Cardiac muscle cell (in vitro differentiated cells and primary cell): Measurements from ENCODE around the gene CUX1. TPM values are rescaled to one million over a fixed set of nuclear protein-coding genes. Genes with fewer than 3 reads are reported as not detected.

Experiments
- DNase-seq, 2 donors: peaks; one replicate each; pipeline versions ENCODE4 v3.0.0 to v3.0.0-alpha.2; 2010 to 2017; ENCODE audit warnings: low read depth in 1 of 2, low spot score in 1 of 2
- H3K27ac ChIP-seq: fragments of 200-600 bp; sonication (generic); 2 replicates; pipeline ENCODE4 v1.5.1; 2016
- H3K27me3 ChIP-seq: fragments of 200-600 bp; sonication (generic); 2 replicates; pipeline ENCODE4 v1.6.0; 2016; ENCODE audit warnings: control low read depth
- H3K36me3 ChIP-seq: fragments of 200-600 bp; sonication (generic); 2 replicates; pipeline ENCODE4 v1.5.1; 2016; ENCODE audit warnings: control low read depth
- H3K4me1 ChIP-seq: fragments of 200-600 bp; sonication (generic); 2 replicates; pipeline ENCODE4 v1.8.1; 2017; ENCODE audit warnings: low read depth, mild to moderate bottlenecking, mixed run types
- H3K4me3 ChIP-seq: fragments of 200-600 bp; sonication (generic); 2 replicates; pipeline ENCODE4 v1.5.1; 2016; ENCODE audit warnings: mild to moderate bottlenecking
- H3K9me3 ChIP-seq: fragments of 200-600 bp; sonication (generic); 2 replicates; pipeline ENCODE4 v1.5.1; 2017; ENCODE audit warnings: low read depth, mild to moderate bottlenecking, control low read depth
- polyA plus RNA-seq: library from polyadenylated mRNA; unstranded; fragments of >200 nt; fragmentation: Nextera tagmentation; extraction: Ambion mirVana; gene quantifications from 2 replicates; pipeline ENCODE4 v1.2.1, GENCODE V29; 2016
- total RNA-seq: library from RNA; depleted of rRNA; stranded (reverse); fragments of >200 nt; gene quantifications from 2 replicates; pipeline ENCODE4 v1.2.3, GENCODE V29; 2016
- TF ChIP-seq, protein P1 (sequence below): IDR thresholded peaks from 2 replicates; pipeline ENCODE4 v1.5.1; 2012; ENCODE audit warnings: low read depth, mild to moderate bottlenecking, low read length

Gene CUX1
- total and polyA plus RNA-seq, 2 experiments from 2014 or later = 67.7 to 85.3 TPM

DNA sequence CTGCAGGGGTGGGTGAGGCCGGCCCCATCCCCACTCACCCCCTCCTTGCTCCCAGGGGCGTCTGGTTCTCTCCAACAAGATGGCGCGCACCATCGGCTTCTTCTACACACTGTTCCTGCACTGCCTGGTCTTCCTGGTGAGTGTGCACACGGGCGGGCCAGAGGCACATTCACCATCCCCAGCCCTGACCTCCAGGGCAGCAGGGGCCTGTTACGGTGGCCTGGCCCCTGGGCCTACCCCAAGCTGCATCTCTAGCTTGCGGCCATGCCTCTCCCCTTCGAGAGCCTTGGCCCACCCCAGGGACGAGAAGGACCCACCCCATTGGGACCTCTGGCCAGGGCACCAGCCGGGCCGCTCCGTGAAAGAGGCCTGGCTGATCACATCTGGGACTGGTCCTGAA is 464.4 kb downstream of the CUX1 start:
- Histone ChIP-seq H3K9me3 (no peaks in the 10 kb centered on the region), H3K27me3 (no peaks in the 10 kb centered on the region), H3K36me3 (no peaks in the 10 kb centered on the region), H3K27ac (no peak overlapping the region), H3K4me3 (no peak overlapping the region), H3K4me1 (no peaks in the 10 kb centered on the region)
- TF ChIP-seq, protein P1, sequence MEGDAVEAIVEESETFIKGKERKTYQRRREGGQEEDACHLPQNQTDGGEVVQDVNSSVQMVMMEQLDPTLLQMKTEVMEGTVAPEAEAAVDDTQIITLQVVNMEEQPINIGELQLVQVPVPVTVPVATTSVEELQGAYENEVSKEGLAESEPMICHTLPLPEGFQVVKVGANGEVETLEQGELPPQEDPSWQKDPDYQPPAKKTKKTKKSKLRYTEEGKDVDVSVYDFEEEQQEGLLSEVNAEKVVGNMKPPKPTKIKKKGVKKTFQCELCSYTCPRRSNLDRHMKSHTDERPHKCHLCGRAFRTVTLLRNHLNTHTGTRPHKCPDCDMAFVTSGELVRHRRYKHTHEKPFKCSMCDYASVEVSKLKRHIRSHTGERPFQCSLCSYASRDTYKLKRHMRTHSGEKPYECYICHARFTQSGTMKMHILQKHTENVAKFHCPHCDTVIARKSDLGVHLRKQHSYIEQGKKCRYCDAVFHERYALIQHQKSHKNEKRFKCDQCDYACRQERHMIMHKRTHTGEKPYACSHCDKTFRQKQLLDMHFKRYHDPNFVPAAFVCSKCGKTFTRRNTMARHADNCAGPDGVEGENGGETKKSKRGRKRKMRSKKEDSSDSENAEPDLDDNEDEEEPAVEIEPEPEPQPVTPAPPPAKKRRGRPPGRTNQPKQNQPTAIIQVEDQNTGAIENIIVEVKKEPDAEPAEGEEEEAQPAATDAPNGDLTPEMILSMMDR = no peak
- DNase-seq = no peak

- H3K9me3 ChIP-seq = no peaks in the 10 kb centered on the region
- no peaks in the 10 kb centered on the region for H3K27me3 ChIP-seq
- H3K4me3 ChIP-seq = no peak overlapping the region
- TF ChIP-seq, protein P1 = no peak
- DNase-seq = no peak
- no peak overlapping the region for H3K27ac ChIP-seq
- no peaks in the 10 kb centered on the region for H3K4me1 ChIP-seq
- H3K36me3 ChIP-seq = no peaks in the 10 kb centered on the region
Measured at GRCh38 chr7:102282465-102283362, 465.3 kb downstream of the CUX1 start.

GRCh38 chr7:102283477-102284189 is 466.2 kb downstream of the CUX1 start:
- H3K4me1 ChIP-seq = no peaks in the 10 kb centered on the region
- H3K9me3 ChIP-seq = no peaks in the 10 kb centered on the region
- TF ChIP-seq, protein P1 = no peak
- H3K36me3 ChIP-seq = no peaks in the 10 kb centered on the region
- no peaks in the 10 kb centered on the region for H3K27me3 ChIP-seq
- H3K27ac ChIP-seq = no peak overlapping the region
- DNase-seq = no peak
- H3K4me3 ChIP-seq = no peak overlapping the region

DNA sequence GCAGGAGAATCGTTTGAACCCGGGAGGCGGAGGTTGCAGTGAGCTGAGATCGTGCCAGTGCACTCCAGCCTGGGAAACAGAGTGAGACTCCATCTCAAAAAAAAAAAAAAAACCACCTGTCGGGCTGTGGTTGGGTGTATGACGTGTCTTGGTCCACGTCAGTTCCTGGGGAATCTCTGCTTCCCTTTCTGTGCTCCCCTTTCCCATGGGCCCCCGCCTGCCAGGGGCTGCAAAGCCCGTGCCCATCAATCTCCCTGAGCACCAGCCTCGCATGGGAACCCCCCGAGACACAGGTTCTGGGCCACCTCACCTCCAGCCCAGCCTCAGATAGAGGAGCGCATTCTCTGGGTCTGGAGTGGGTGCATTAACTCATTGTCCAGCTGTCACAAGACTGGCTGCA is 467.0 kb downstream of the CUX1 start:
- DNase-seq = no peak
- Histone ChIP-seq H3K27me3 (no peaks in the 10 kb centered on the region), H3K36me3 (no peaks in the 10 kb centered on the region), H3K4me3 (no peak overlapping the region), H3K4me1 (no peaks in the 10 kb centered on the region), H3K9me3 (no peaks in the 10 kb centered on the region), H3K27ac (no peak overlapping the region)
- TF ChIP-seq, protein P1 = no peak

DNA sequence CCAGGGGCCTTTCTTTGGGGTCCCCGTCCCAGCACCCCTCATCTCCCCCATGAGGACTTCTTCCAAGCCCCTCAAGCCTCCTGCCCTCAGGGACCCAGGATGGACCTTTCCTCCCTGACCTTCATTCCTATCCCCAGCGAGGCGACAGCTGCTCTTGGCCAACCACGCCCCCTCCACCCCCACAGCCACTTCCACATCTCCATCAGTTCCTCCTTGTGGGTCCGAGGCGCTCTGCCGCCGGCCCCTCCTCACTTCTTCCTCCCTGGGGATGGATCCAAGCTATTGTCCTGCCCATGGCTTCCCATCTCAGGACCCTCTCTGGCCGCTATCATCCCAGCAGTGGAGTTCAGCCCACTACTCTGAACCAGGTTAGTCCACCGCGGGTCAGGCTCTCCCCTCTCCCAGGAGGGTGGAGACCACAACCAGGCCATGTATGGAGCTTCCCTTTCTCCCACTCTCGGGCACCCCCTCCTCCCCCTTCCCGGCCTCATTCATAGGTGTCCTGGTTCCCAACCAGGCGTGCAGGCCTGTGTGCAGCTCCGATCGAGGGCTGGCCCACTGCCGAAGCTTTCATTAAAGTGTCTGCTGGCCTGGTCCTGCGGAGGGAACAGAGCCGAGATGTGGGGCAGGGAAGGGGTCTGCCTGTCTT is 467.6 kb downstream of the CUX1 start:
- Histone ChIP-seq H3K27me3 (no peaks in the 10 kb centered on the region), H3K9me3 (no peaks in the 10 kb centered on the region), H3K4me3 (no peak overlapping the region), H3K4me1 (no peaks in the 10 kb centered on the region), H3K27ac (no peak overlapping the region), H3K36me3 (no peaks in the 10 kb centered on the region)
- TF ChIP-seq, protein P1 = no peak
- no peak for DNase-seq
